ENCODE measurements around the gene STX7. TPM values are rescaled to one million over a fixed set of nuclear protein-coding genes. Genes with fewer than 3 reads are reported as not detected.
"Not testable (repeated sequence)": the region's sequence is repeated elsewhere in the genome, so short reads cannot be mapped to it uniquely, and the experiment has no call there.

Gene STX7
- polyA plus RNA-seq (ENCODE audit: insufficient read length in 10 of 10): 10 to 100 TPM; 30.7 to 51.8 (median 37.0) TPM
- long read RNA-seq, donor 1, full-length matches to known transcripts: 13 of 13 reads
- long read RNA-seq, donor 1, partial matches to known transcripts: 0 of 13 reads
- long read RNA-seq, donor 1, other reads (novel, unspliced or antisense): 0 of 13 reads
- long read RNA-seq, donor 2, full-length matches to known transcripts: 4 of 4 reads
- long read RNA-seq, donor 2, partial matches to known transcripts: 0 of 4 reads
- long read RNA-seq, donor 2, other reads (novel, unspliced or antisense): 0 of 4 reads
- long read RNA-seq, donor 3: 0 reads
- long read RNA-seq, donor 4, full-length matches to known transcripts: 5 of 5 reads
- long read RNA-seq, donor 4, partial matches to known transcripts: 0 of 5 reads
- long read RNA-seq, donor 4, other reads (novel, unspliced or antisense): 0 of 5 reads
- long read RNA-seq, donor 5, full-length matches to known transcripts: 14 of 19 reads
- long read RNA-seq, donor 5, partial matches to known transcripts: 5 of 19 reads
- long read RNA-seq, donor 5, other reads (novel, unspliced or antisense): 0 of 19 reads
- long read RNA-seq, donor 6, full-length matches to known transcripts: 16 of 16 reads
- long read RNA-seq, donor 6, partial matches to known transcripts: 0 of 16 reads
- long read RNA-seq, donor 6, other reads (novel, unspliced or antisense): 0 of 16 reads
- long read RNA-seq, donor 7, full-length matches to known transcripts: 12 of 12 reads
- long read RNA-seq, donor 7, partial matches to known transcripts: 0 of 12 reads
- long read RNA-seq, donor 7, other reads (novel, unspliced or antisense): 0 of 12 reads
- long read RNA-seq, donor 8, full-length matches to known transcripts: 2 of 2 reads
- long read RNA-seq, donor 8, partial matches to known transcripts: 0 of 2 reads
- long read RNA-seq, donor 8, other reads (novel, unspliced or antisense): 0 of 2 reads
- long read RNA-seq, donor 9, full-length matches to known transcripts: 1 of 1 reads
- long read RNA-seq, donor 9, partial matches to known transcripts: 0 of 1 reads
- long read RNA-seq, donor 9, other reads (novel, unspliced or antisense): 0 of 1 reads

GRCh38 chr6:132512638-132513632 is at the start of gene STX7:
STX7 (minus strand) TSS chr6:132513116; CDS start chr6:132503530, 9,586 bp downstream.
- DNase-seq: peak; percentile 88 to 97 (median 92)

- not testable (repeated sequence) for DNase-seq
Measured at GRCh38 chr6:132560087-132560486, 47.2 kb upstream of the STX7 start.

GRCh38 chr6:132552372-132552771 is 39.5 kb upstream of the STX7 start, which contains the start of gene TAAR8:
TAAR8 (plus strand) TSS chr6:132552672; CDS start chr6:132552693, 21 bp downstream.
- DNase-seq: no peak

GRCh38 chr6:132551214-132551613 is 38.3 kb upstream of the STX7 start:
- DNase-seq: no peak

GRCh38 chr6:132548746-132549463 is 36.0 kb upstream of the STX7 start:
- DNase-seq: no peak

- no peak for DNase-seq
Measured at GRCh38 chr6:132544826-132545225, 31.9 kb upstream of the STX7 start.

GRCh38 chr6:132537977-132538376 is 25.1 kb upstream of the STX7 start, which contains the start of gene TAAR9:
TAAR9 (plus strand) TSS chr6:132538277; CDS start chr6:132538290, 13 bp downstream.
- no peak for DNase-seq

GRCh38 chr6:132537145-132537544 is 24.2 kb upstream of the STX7 start:
- no peak for DNase-seq

GRCh38 chr6:132534546-132534945 is 21.6 kb upstream of the STX7 start:
- not testable (repeated sequence) for DNase-seq

GRCh38 chr6:132530293-132530974 is 17.5 kb upstream of the STX7 start:
- DNase-seq: peak; percentile 60 to 73 (median 66)

GRCh38 chr6:132527791-132528190 is 14.9 kb upstream of the STX7 start:
- DNase-seq: no peak

GRCh38 chr6:132526461-132526860 is 13.5 kb upstream of the STX7 start:
- no peak for DNase-seq

GRCh38 chr6:132525866-132526265 is 12.9 kb upstream of the STX7 start:
- DNase-seq: no peak

GRCh38 chr6:132524646-132525045 is 11.7 kb upstream of the STX7 start:
- DNase-seq: no peak

- DNase-seq: no peak
Measured at GRCh38 chr6:132520953-132521352, 8.0 kb upstream of the STX7 start.

GRCh38 chr6:132515386-132515785 is 2.5 kb upstream of the STX7 start:
- no peak for DNase-seq

GRCh38 chr6:132513831-132514545 is 1.1 kb upstream of the STX7 start:
- DNase-seq: no peak

- no peak for DNase-seq
Measured at GRCh38 chr6:132512342-132512637, 626 bp downstream of the STX7 start.

GRCh38 chr6:132511831-132512220 is 1.1 kb downstream of the STX7 start:
- DNase-seq: no peak

Data from muscle of back (tissue), 13 donors.